Fibroblast of the aortic adventitia (primary cell): ENCODE results near the gene C10orf120. TPM values are rescaled to one million over a fixed set of nuclear protein-coding genes. Genes with fewer than 3 reads are reported as not detected.

ENCODE experiments used
- DNase-seq: peaks from one replicate; pipeline ENCODE4 v3.0.0-alpha.2; 2010; ENCODE audit warnings: low read depth
- H3K4me3 ChIP-seq: 2 replicates; pipeline ENCODE4 v1.5.1; 2011; ENCODE audit warnings: low read depth, mild to moderate bottlenecking, control low read depth, low read length, moderate library complexity
- total RNA-seq: library from RNA; depleted of rRNA; stranded (reverse); fragments of >200 nt; gene quantifications from 2 replicates; pipeline ENCODE4 v1.2.3, GENCODE V29; 2012; ENCODE audit warnings: low replicate concordance
- TF ChIP-seq, protein P1 (sequence below): IDR thresholded peaks from 2 replicates; pipeline ENCODE4 v1.5.1; 2011; ENCODE audit warnings: mild to moderate bottlenecking, low read length, control low read depth, inconsistent platforms; ENCODE audit not compliant: insufficient read depth

Gene C10orf120
- total RNA-seq, 1 donor: not detected

DNA sequence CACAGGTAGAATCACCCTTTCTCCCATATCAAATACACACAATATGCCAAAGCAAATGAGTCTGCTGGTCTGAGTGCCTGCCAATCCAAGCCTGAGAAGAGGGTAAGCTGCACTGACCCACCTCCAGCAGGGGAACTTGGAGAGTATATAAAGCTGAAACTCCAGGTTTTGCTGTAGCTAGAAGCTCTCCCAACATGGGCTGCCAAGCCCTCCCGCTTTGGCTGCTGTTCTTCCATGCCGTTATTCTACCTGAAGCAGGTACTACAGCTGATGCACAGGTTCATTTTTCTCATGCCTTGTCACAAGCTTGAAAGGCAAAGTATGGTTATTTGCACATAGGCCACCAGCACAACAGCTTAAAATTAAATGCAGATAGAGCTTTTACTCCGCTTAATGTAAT is 21.5 kb upstream of the C10orf120 start:
- H3K4me3 ChIP-seq: no peak overlapping the region
- DNase-seq: no peak
- TF ChIP-seq, protein P1, sequence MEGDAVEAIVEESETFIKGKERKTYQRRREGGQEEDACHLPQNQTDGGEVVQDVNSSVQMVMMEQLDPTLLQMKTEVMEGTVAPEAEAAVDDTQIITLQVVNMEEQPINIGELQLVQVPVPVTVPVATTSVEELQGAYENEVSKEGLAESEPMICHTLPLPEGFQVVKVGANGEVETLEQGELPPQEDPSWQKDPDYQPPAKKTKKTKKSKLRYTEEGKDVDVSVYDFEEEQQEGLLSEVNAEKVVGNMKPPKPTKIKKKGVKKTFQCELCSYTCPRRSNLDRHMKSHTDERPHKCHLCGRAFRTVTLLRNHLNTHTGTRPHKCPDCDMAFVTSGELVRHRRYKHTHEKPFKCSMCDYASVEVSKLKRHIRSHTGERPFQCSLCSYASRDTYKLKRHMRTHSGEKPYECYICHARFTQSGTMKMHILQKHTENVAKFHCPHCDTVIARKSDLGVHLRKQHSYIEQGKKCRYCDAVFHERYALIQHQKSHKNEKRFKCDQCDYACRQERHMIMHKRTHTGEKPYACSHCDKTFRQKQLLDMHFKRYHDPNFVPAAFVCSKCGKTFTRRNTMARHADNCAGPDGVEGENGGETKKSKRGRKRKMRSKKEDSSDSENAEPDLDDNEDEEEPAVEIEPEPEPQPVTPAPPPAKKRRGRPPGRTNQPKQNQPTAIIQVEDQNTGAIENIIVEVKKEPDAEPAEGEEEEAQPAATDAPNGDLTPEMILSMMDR: no peak

DNA sequence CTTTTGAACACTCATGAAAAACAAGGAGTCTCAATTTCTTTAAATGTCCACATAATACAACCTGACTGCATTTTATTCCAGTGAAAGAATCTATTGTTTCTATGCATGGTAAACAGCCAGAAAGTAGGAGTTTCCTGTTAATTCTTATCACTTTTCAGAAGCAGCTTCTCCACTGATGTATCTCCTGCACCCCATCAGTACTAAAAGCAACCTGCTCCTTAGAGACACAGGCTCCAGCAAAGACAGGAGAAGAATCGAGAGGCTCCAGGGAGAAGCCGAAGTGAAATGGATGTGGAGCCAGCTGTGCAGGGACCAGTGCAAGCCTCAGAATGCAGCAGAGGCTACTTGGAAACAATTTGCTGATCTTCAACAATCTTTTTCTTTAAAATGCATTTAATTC is 16.4 kb upstream of the C10orf120 start:
- TF ChIP-seq, protein P1: no peak
- no peak overlapping the region for H3K4me3 ChIP-seq
- DNase-seq: no peak

DNA sequence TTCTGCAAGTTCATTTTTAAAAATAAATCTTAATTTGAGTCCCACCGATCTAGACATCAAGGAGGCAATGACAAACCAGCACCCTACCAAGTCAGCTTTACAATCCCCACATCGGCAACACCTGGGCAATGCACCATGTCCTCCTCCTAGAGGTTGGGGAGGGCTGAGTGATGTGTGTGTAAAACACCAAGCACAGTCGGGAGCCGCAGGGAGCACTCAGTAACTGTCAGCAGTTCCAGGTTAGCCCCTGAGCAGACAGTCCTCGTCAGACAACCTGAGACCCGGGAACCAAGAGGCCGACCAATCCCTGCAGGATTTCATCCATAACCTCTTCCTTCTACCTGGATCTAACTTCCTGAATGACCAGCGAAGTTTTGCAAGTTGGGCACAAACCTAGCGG is 15.9 kb upstream of the C10orf120 start:
- DNase-seq: no peak
- no peak overlapping the region for H3K4me3 ChIP-seq
- TF ChIP-seq, protein P1: no peak

DNA sequence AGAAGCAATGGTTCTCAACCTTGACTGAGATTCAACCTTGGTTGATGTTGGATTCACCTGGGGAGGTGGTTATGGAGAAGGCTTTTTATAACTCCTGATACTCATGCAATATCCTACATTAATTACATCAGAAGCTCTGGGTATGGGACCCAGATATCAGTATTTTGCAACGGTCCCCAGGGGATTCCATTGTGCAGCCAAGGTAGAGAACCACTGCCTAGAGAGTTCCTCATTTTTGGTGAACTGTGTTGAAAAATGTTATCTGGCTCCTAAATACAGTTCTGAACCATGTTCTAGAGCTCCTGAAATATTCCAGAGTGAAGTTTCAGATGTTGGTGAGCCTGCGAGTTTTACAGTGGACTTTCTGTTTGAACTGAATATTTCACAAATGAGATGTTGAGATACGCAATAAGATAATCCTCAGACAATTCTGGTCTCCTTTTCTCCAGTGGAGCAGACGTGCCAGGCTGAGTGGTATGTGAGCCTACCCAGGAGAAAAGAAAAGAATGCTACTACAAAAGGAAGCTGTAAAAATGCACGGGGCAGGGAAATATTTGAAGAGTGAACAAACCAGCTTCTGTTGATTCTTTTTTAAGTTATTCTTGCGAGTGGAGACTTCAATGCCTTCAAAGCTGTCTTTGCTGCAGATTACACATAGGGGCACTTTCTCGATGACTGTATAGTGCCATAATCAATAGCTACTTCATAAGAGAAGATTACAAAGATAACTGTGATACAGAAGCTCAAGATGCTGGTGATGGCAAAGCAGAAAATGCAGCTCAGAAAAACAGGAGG is 13.6 kb upstream of the C10orf120 start:
- TF ChIP-seq, protein P1: no peak

DNA sequence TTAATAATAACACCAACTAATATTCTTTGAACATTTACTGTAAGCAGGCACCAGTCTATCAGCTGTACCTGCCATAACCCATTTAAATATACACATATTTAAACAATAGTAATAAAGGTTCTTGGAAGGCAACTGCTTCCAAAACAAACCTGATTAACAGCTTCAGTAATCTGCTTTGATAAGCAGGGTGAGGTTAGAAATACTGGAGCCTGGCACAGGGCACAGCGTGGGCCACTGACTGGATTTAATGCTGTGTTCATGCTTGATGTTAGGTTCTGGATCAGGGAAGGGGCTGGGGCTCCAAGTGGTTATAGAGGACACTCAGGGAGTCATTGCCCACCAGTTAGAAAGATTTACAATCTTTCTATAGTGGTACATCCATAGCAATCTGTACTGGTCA is 10.9 kb upstream of the C10orf120 start:
- no peak for DNase-seq

More for the DNA sequence above, 13.6 kb upstream of the C10orf120 start:
- DNase-seq: no peak
- no peak overlapping the region for H3K4me3 ChIP-seq

DNA sequence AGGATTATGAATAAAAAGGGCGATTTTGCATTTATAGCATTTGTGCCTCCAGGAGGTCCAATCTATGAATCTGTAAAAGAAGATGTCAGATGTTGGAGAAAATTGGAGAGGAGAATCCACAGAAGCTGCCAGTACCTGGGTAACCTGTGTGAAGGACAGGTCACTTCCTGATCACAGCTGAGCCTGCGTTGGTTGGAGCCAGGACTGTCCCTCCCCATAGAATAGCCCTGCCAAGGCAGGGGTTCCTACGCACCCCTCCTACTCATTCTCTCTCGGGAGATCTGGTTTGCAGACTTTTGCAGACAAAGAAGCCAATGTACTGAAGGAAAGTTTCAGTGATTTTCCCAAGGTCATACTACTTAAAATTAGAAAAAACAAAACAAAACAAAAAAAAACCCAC is 10.3 kb upstream of the C10orf120 start:
- DNase-seq: no peak
- no peak overlapping the region for H3K4me3 ChIP-seq
- TF ChIP-seq, protein P1: no peak

More for the DNA sequence above, 10.9 kb upstream of the C10orf120 start:
- H3K4me3 ChIP-seq: no peak overlapping the region
- TF ChIP-seq, protein P1: no peak
